HG02588 (cell line): ENCODE measurements around the gene MYL9.

Experiments used
- ATAC-seq: cut with Tn5 transposase; IDR thresholded peaks from one replicate; pipeline ENCODE4 v1.9.1; 2021; ENCODE audit warnings: mild to moderate bottlenecking, moderate library complexity; ENCODE audit not compliant: unreplicated experiment

The MYL9 gene

GRCh38 chr20:36578356-36579041 is 37.2 kb downstream of the MYL9 start:
- ATAC-seq: no peak

GRCh38 chr20:36579996-36580545 is 38.8 kb downstream of the MYL9 start:
- no peak for ATAC-seq

GRCh38 chr20:36582322-36582721 is 41.0 kb downstream of the MYL9 start:
- no peak for ATAC-seq

- ATAC-seq: no peak
These were observed 41.5 kb downstream of the MYL9 start for GRCh38 chr20:36582821-36583220.

- ATAC-seq: no peak
These were observed 42.7 kb downstream of the MYL9 start for GRCh38 chr20:36584018-36584481.

GRCh38 chr20:36585410-36586125 is 44.2 kb downstream of the MYL9 start:
- ATAC-seq: no peak

- no peak for ATAC-seq
These were observed 46.2 kb downstream of the MYL9 start for GRCh38 chr20:36587388-36588070.

- no peak for ATAC-seq
These were observed 50.0 kb downstream of the MYL9 start for GRCh38 chr20:36591281-36591680.

GRCh38 chr20:36591854-36592641 is 50.7 kb downstream of the MYL9 start:
- no peak for ATAC-seq

- ATAC-seq: no peak
These were observed 52.1 kb downstream of the MYL9 start for GRCh38 chr20:36593347-36593929.

- no peak for ATAC-seq
These were observed 58.6 kb downstream of the MYL9 start for GRCh38 chr20:36599912-36600345.
